ENCODE results near the gene SLC17A3. TPM values are rescaled to one million over a fixed set of nuclear protein-coding genes. Genes with fewer than 3 reads are reported as not detected.

The SLC17A3 gene
- polyA plus RNA-seq, result not detected

DNA sequence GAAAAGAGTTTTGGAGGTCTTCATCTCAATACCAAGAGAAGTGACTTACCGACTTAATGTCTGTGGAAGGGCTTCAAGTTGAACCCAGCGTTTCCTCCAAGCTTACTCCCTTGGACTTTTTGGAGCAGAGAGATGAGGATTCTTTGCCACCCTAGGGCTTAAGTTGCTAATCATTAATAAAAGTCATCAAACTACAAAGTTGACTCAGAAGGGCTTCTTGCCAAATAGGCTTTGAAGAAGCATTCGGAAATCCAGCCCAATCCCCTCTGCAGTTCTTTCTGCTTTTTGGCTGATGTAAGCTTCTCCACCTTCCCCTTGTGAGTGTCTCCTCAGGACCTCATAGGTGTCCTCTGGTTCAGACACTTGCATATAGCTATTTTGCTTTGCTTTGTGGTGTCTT is at the start of gene SLC17A3:
Gene SLC17A3, minus strand, starts transcription at position 126 of the 400 bp plus-strand sequence. CDS start 5,856 bp downstream, outside the sequence.
- peak within 1 kb of the TSS in 1 of 5 donors; percentile 1 for H3K4me3 Mint-ChIP-seq
- H3K27me3 Mint-ChIP-seq (ENCODE audit: low read depth in 3 of 3), result peaks cover 0 to 5% (median 2%) of the 10 kb centered on the region in 3 donors
- no peak for DNase-seq
- no peak within 1 kb of the TSS for H3K27ac Mint-ChIP-seq
- no peaks in the 10 kb centered on the region for H3K36me3 Mint-ChIP-seq
- peaks cover 9 to 16% of the 10 kb centered on the region in 2 donors for H3K4me1 Mint-ChIP-seq
- no peaks in the 10 kb centered on the region for H3K9me3 Mint-ChIP-seq

GRCh38 chr6:25922301-25922700 is 48.3 kb upstream of the SLC17A3 start:
- H3K9me3 Mint-ChIP-seq, result no peaks in the 10 kb centered on the region
- peaks cover 2 to 15% (median 2%) of the 10 kb centered on the region in 3 donors for H3K27me3 Mint-ChIP-seq (ENCODE audit: low read depth in 3 of 3)
- H3K36me3 Mint-ChIP-seq, result no peaks in the 10 kb centered on the region
- DNase-seq, result no peak
- no peak overlapping the region for H3K27ac Mint-ChIP-seq
- no peaks in the 10 kb centered on the region for H3K4me1 Mint-ChIP-seq
- H3K4me3 Mint-ChIP-seq, result no peak overlapping the region

- Mint-ChIP-seq H3K36me3 (no peaks in the 10 kb centered on the region), H3K4me3 (no peak overlapping the region), H3K4me1 (no peaks in the 10 kb centered on the region), H3K9me3 (no peaks in the 10 kb centered on the region), H3K27me3 (ENCODE audit: low read depth in 3 of 3) (peaks cover 2 to 15% (median 4%) of the 10 kb centered on the region in 3 donors), H3K27ac (no peak overlapping the region)
- DNase-seq, result no peak
Observed at GRCh38 chr6:25921525-25922203, 47.6 kb upstream of the SLC17A3 start.

GRCh38 chr6:25919657-25920056 is 45.6 kb upstream of the SLC17A3 start:
- no peak for DNase-seq
- Mint-ChIP-seq H3K9me3 (no peaks in the 10 kb centered on the region), H3K27ac (no peak overlapping the region), H3K36me3 (no peaks in the 10 kb centered on the region), H3K27me3 (ENCODE audit: low read depth in 3 of 3) (peaks cover 2 to 14% (median 2%) of the 10 kb centered on the region in 3 donors), H3K4me3 (no peak overlapping the region), H3K4me1 (no peaks in the 10 kb centered on the region)

GRCh38 chr6:25918083-25918683 is 44.1 kb upstream of the SLC17A3 start:
- Mint-ChIP-seq H3K27me3 (ENCODE audit: low read depth in 3 of 3) (peaks cover 2 to 11% (median 2%) of the 10 kb centered on the region in 3 donors), H3K36me3 (no peaks in the 10 kb centered on the region), H3K4me3 (no peak overlapping the region), H3K27ac (no peak overlapping the region), H3K4me1 (no peaks in the 10 kb centered on the region), H3K9me3 (no peaks in the 10 kb centered on the region)
- DNase-seq, result no peak

DNA sequence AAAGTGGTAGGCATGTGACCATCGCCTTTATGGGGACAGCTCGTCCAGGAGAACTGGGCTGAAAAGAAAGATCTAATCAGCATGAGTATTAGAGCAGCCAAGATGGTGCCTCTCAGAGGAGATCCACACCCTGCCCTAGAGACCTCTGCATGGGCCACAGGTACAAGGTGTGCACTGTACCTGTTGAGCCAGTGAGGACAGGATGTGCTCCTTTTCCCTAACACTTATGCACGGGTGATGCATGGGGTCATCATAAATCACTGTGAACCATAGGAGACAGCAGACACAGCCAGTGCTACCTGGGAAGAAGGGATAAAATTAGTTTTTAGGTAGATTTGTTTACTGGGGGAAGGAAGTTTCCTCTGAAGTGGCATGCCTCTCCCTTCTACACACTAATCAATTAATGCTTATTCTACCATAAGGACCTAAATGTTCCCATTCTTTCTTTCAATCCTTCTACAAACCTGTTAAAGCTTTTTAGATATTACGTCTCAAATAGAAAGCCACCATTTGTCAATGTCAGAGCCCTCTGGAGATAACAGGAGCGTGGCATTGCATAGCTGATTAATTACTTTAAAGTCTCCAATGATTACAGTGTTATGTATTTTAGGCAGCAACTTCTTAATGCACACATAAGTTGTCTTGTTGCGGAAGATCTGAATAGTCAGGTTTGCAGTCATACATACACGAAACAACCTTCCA is 42.9 kb upstream of the SLC17A3 start:
- Mint-ChIP-seq H3K9me3 (no peaks in the 10 kb centered on the region), H3K36me3 (no peaks in the 10 kb centered on the region), H3K27ac (no peak overlapping the region), H3K27me3 (ENCODE audit: low read depth in 3 of 3) (peaks cover 2 to 9% (median 2%) of the 10 kb centered on the region in 3 donors), H3K4me3 (no peak overlapping the region), H3K4me1 (no peaks in the 10 kb centered on the region)
- DNase-seq, result no peak

- H3K9me3 Mint-ChIP-seq, result no peaks in the 10 kb centered on the region
- H3K27me3 Mint-ChIP-seq (ENCODE audit: low read depth in 3 of 3), result peaks cover 2 to 9% (median 2%) of the 10 kb centered on the region in 3 donors
- no peak overlapping the region for H3K4me3 Mint-ChIP-seq
Observed at GRCh38 chr6:25916330-25916729, 42.3 kb upstream of the SLC17A3 start.

DNA sequence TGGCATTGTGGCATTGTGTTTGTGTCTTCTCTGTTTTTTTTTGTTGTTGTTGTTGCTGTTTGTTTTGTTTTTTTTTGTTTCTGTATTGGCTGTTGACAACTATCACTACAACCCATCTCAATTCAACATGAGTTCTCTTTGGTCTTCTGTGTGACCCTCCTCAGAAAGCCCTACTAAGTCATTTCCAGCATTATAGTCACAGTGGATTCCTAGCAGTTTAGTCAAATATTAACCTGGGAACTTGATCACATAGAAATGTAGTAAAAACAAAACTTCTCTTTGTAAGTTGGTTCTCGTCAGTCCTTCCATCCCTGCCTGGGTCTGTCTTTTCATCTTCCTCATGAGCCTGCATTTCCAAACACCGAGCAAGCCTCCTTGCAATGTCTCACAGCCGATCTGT is 39.7 kb upstream of the SLC17A3 start:
- no peak for DNase-seq
- no peak overlapping the region for H3K27ac Mint-ChIP-seq
- no peaks in the 10 kb centered on the region for H3K36me3 Mint-ChIP-seq
- no peak overlapping the region for H3K4me3 Mint-ChIP-seq
- peaks cover 2 to 6% (median 2%) of the 10 kb centered on the region in 3 donors for H3K27me3 Mint-ChIP-seq (ENCODE audit: low read depth in 3 of 3)
- no peaks in the 10 kb centered on the region for H3K9me3 Mint-ChIP-seq
- no peaks in the 10 kb centered on the region for H3K4me1 Mint-ChIP-seq

More at GRCh38 chr6:25916330-25916729, 42.3 kb upstream of the SLC17A3 start:
- DNase-seq, result no peak
- Mint-ChIP-seq H3K36me3 (no peaks in the 10 kb centered on the region), H3K27ac (no peak overlapping the region), H3K4me1 (no peaks in the 10 kb centered on the region)

- no peaks in the 10 kb centered on the region for H3K4me1 Mint-ChIP-seq
Observed at GRCh38 chr6:25911351-25911750, 37.3 kb upstream of the SLC17A3 start.

GRCh38 chr6:25907475-25908014 is 33.5 kb upstream of the SLC17A3 start:
- no peaks in the 10 kb centered on the region for H3K9me3 Mint-ChIP-seq
- H3K27ac Mint-ChIP-seq, result no peak overlapping the region

More at GRCh38 chr6:25911351-25911750, 37.3 kb upstream of the SLC17A3 start:
- H3K36me3 Mint-ChIP-seq, result no peaks in the 10 kb centered on the region
- H3K9me3 Mint-ChIP-seq, result no peaks in the 10 kb centered on the region
- H3K27ac Mint-ChIP-seq, result no peak overlapping the region
- no peak for DNase-seq
- no peak overlapping the region for H3K4me3 Mint-ChIP-seq
- H3K27me3 Mint-ChIP-seq (ENCODE audit: low read depth in 3 of 3), result peaks cover 0 to 3% (median 0%) of the 10 kb centered on the region in 3 donors

DNA sequence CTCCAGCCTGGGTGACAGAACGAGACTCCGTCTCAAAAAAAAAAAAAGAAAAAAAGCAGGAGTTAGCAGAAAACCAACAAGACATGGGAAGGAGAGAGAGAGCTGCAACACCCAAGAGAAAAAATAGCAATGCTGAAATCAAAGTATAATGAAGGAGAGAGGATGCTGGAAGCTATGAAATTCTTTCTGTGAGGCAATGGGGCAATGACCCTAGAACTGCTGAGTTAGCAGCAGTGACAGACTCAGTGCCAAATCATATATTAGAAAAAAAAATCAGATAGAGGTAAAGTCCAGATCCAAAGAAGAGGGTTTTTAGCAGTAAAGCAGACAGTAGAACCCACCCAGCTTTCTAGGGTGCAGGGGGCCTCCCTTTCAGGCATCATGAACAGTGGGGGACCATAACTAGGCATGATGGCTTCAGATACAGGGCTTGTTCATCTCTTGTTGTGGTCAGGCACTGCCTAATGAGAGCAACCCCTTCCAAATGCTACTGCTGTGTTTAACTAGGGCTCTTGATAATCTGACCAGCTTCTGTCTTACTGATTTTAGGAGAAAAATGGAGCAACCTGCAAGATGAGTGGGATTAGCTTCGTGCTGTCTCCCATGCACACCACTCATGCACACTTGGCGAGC is 29.5 kb upstream of the SLC17A3 start:
- no peak overlapping the region for H3K4me3 Mint-ChIP-seq
- no peaks in the 10 kb centered on the region for H3K4me1 Mint-ChIP-seq
- DNase-seq, result no peak
- no peaks in the 10 kb centered on the region for H3K36me3 Mint-ChIP-seq
- no peak overlapping the region for H3K27ac Mint-ChIP-seq
- H3K9me3 Mint-ChIP-seq, result no peaks in the 10 kb centered on the region
- peaks cover 0 to 10% (median 1%) of the 10 kb centered on the region in 3 donors for H3K27me3 Mint-ChIP-seq (ENCODE audit: low read depth in 3 of 3)

More at GRCh38 chr6:25907475-25908014, 33.5 kb upstream of the SLC17A3 start:
- H3K4me3 Mint-ChIP-seq, result no peak overlapping the region
- no peak for DNase-seq
- H3K27me3 Mint-ChIP-seq (ENCODE audit: low read depth in 3 of 3), result peaks cover 0 to 8% (median 1%) of the 10 kb centered on the region in 3 donors
- H3K4me1 Mint-ChIP-seq, result no peaks in the 10 kb centered on the region
- H3K36me3 Mint-ChIP-seq, result no peaks in the 10 kb centered on the region

DNA sequence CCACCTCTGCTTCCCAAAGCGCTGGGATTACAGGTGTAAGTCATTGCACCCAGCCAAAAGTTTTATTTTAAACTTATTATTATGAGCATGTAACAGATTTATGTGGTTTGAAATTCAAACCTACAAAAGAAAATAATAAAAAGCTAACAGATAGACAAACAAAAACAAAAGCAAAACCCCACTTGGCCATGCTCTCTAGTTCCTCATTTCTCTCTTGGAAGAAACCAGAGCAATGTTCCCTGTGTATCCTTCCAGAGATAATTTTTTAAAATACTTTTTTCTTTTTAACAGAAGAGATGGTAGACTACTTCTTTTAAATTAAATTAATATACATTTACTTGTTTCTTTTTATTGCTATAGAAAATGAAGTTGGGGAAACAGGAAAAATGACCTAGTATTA is 28.0 kb upstream of the SLC17A3 start:
- Mint-ChIP-seq H3K9me3 (no peaks in the 10 kb centered on the region), H3K36me3 (no peaks in the 10 kb centered on the region), H3K4me1 (no peaks in the 10 kb centered on the region), H3K4me3 (no peak overlapping the region), H3K27me3 (ENCODE audit: low read depth in 3 of 3) (peaks cover 0 to 10% (median 2%) of the 10 kb centered on the region in 3 donors), H3K27ac (no peak overlapping the region)
- DNase-seq, result no peak

GRCh38 chr6:25900843-25901242 is 26.8 kb upstream of the SLC17A3 start:
- Mint-ChIP-seq H3K36me3 (no peaks in the 10 kb centered on the region), H3K4me3 (no peak overlapping the region), H3K4me1 (no peaks in the 10 kb centered on the region), H3K27ac (no peak overlapping the region), H3K27me3 (ENCODE audit: low read depth in 3 of 3) (peaks cover 0 to 12% (median 3%) of the 10 kb centered on the region in 3 donors), H3K9me3 (no peaks in the 10 kb centered on the region)
- DNase-seq, result no peak

Measured in immature natural killer cell (primary cell).